Right lobe of liver (tissue), 4 donors: ENCODE measurements around the gene SNX21.

ENCODE experiments used
- POLR2A ChIP-seq: fragments of 450-650 bp; IDR thresholded peaks from one replicate; pipeline ENCODE4 v1.6.1; 2017; ENCODE audit warnings: antibody characterized with exemption, mild to moderate bottlenecking
- TF ChIP-seq, protein P1 (sequence below), 4 donors: fragments of 200-600 bp in 3 of 4; fragments of 450-650 bp in 1 of 4; IDR thresholded peaks; one replicate each; pipeline versions ENCODE4 v1.5.1 to v1.8.0; 2016 to 2022; ENCODE audit warnings: antibody characterized with exemption in 4 of 4, mild to moderate bottlenecking in 2 of 4
- donor health status: DM: no; HTN: no; CAD: no.
- donor health status: DM: no; HTN: no; CAD: no.
- donor health status: DM: no; HTN: yes; CAD: no.

DNA sequence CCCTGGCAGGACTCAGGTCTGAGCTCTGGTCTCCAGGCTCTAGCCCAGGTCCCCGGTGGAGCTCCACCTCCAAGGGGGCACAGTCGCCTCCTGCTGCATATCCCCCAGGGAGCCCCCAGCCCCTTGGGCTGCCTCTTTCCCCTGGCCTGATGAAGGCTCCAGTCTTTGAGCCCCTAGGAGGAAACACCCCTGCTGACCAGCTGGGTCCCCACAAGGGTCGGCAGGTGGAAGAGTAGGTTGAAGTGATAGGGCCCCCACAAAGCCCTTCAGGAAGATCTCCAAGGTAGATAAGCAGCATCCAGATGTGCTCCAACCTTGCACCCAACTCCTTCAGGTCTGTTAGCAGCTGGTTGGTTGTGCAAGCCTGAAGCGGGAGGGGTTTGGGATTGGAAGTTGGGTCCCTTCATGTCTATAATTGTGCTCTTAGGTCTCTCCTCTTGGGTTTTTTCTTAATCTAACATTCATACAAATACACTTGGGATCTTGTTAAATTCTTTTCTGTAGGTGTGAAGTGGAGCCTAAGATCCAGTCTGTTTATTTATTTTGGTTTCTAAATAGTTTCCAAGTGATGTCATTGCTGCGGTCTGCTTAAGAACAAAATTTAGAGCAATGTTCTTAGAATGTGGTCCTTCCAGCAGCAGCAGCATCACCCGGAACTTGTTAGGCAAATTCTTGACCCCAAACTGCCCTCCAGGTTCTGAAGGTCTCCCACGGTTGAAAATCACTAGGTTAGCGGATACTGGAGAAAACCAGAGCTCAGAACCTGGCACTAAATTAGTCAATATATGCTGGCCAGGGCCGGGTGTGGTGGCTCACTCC lies 16.0 kb upstream of the SNX21 start:
- TF ChIP-seq, protein P1, sequence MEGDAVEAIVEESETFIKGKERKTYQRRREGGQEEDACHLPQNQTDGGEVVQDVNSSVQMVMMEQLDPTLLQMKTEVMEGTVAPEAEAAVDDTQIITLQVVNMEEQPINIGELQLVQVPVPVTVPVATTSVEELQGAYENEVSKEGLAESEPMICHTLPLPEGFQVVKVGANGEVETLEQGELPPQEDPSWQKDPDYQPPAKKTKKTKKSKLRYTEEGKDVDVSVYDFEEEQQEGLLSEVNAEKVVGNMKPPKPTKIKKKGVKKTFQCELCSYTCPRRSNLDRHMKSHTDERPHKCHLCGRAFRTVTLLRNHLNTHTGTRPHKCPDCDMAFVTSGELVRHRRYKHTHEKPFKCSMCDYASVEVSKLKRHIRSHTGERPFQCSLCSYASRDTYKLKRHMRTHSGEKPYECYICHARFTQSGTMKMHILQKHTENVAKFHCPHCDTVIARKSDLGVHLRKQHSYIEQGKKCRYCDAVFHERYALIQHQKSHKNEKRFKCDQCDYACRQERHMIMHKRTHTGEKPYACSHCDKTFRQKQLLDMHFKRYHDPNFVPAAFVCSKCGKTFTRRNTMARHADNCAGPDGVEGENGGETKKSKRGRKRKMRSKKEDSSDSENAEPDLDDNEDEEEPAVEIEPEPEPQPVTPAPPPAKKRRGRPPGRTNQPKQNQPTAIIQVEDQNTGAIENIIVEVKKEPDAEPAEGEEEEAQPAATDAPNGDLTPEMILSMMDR (IDR thresholded peaks at IDR 0.05) = no peak
- no peak for TF ChIP-seq POLR2A
